Activated naive CD4-positive, alpha-beta T cell treated with anti-CD3 and anti-CD28 coated beads, Interleukin-2, amount 50 U/mL, for 24 hours (primary cell): ENCODE data around the gene RWDD1.

ENCODE experiments used
- H3K27ac Mint-ChIP-seq: one replicate; pipeline ENCODE4 v1.8.0; 2021; ENCODE audit warnings: mild to moderate bottlenecking, mixed read lengths
- H3K27me3 Mint-ChIP-seq: one replicate; pipeline ENCODE4 v1.8.0; 2021; ENCODE audit warnings: mixed read lengths
- H3K36me3 Mint-ChIP-seq: one replicate; pipeline ENCODE4 v1.8.0; 2021; ENCODE audit warnings: mixed read lengths
- H3K4me1 Mint-ChIP-seq: one replicate; pipeline ENCODE4 v1.8.0; 2021; ENCODE audit warnings: mixed read lengths
- H3K4me3 Mint-ChIP-seq: one replicate; pipeline ENCODE4 v1.8.0; 2021; ENCODE audit warnings: mild to moderate bottlenecking, mixed read lengths
- H3K9me3 Mint-ChIP-seq: one replicate; pipeline ENCODE4 v1.8.0; 2021; ENCODE audit warnings: mixed read lengths

Gene RWDD1

GRCh38 chr6:116570856-116571682 is at the start of gene RWDD1:
RWDD1 (plus strand) TSS chr6:116571504; CDS start chr6:116571583, 79 bp downstream.
- peak within 1 kb of the TSS; percentile 98 for H3K27ac Mint-ChIP-seq
- H3K36me3 Mint-ChIP-seq: peaks cover 6% of the 10 kb centered on the region
- no peaks in the 10 kb centered on the region for H3K9me3 Mint-ChIP-seq
- H3K4me1 Mint-ChIP-seq: peaks cover 54% of the 10 kb centered on the region
- peak within 1 kb of the TSS; percentile 99 for H3K4me3 Mint-ChIP-seq
- H3K27me3 Mint-ChIP-seq: no peaks in the 10 kb centered on the region

GRCh38 chr6:116522896-116523295 is 48.4 kb upstream of the RWDD1 start:
- Mint-ChIP-seq H3K4me1 (no peaks in the 10 kb centered on the region), H3K27ac (no peak overlapping the region), H3K27me3 (peaks cover 7% of the 10 kb centered on the region), H3K9me3 (no peaks in the 10 kb centered on the region), H3K4me3 (no peak overlapping the region), H3K36me3 (no peaks in the 10 kb centered on the region)

GRCh38 chr6:116524236-116524635 is 47.1 kb upstream of the RWDD1 start:
- peaks cover 10% of the 10 kb centered on the region for H3K27me3 Mint-ChIP-seq
- H3K4me3 Mint-ChIP-seq: no peak overlapping the region
- no peaks in the 10 kb centered on the region for H3K9me3 Mint-ChIP-seq
- no peak overlapping the region for H3K27ac Mint-ChIP-seq
- no peaks in the 10 kb centered on the region for H3K36me3 Mint-ChIP-seq
- no peaks in the 10 kb centered on the region for H3K4me1 Mint-ChIP-seq

GRCh38 chr6:116528133-116528532 is 43.2 kb upstream of the RWDD1 start:
- no peaks in the 10 kb centered on the region for H3K4me1 Mint-ChIP-seq
- peaks cover 24% of the 10 kb centered on the region for H3K27me3 Mint-ChIP-seq

GRCh38 chr6:116528780-116529179 is 42.5 kb upstream of the RWDD1 start:
- Mint-ChIP-seq H3K4me3 (no peak overlapping the region), H3K36me3 (no peaks in the 10 kb centered on the region), H3K4me1 (no peaks in the 10 kb centered on the region), H3K27me3 (peaks cover 24% of the 10 kb centered on the region), H3K27ac (no peak overlapping the region), H3K9me3 (no peaks in the 10 kb centered on the region)

More at GRCh38 chr6:116528133-116528532, 43.2 kb upstream of the RWDD1 start:
- no peak overlapping the region for H3K4me3 Mint-ChIP-seq
- no peak overlapping the region for H3K27ac Mint-ChIP-seq
- no peaks in the 10 kb centered on the region for H3K9me3 Mint-ChIP-seq
- H3K36me3 Mint-ChIP-seq: no peaks in the 10 kb centered on the region

- Mint-ChIP-seq H3K36me3 (no peaks in the 10 kb centered on the region), H3K27ac (no peak overlapping the region), H3K4me1 (no peaks in the 10 kb centered on the region), H3K4me3 (no peak overlapping the region), H3K9me3 (no peaks in the 10 kb centered on the region), H3K27me3 (peaks cover 24% of the 10 kb centered on the region)
Observed at GRCh38 chr6:116529466-116530290, 41.6 kb upstream of the RWDD1 start.

GRCh38 chr6:116530436-116530835 is 40.9 kb upstream of the RWDD1 start:
- H3K4me1 Mint-ChIP-seq: no peaks in the 10 kb centered on the region

GRCh38 chr6:116531675-116532570 is 39.4 kb upstream of the RWDD1 start:
- no peak overlapping the region for H3K4me3 Mint-ChIP-seq
- H3K36me3 Mint-ChIP-seq: no peaks in the 10 kb centered on the region
- H3K27ac Mint-ChIP-seq: no peak overlapping the region
- no peaks in the 10 kb centered on the region for H3K9me3 Mint-ChIP-seq
- peaks cover 17% of the 10 kb centered on the region for H3K27me3 Mint-ChIP-seq
- H3K4me1 Mint-ChIP-seq: no peaks in the 10 kb centered on the region

More at GRCh38 chr6:116530436-116530835, 40.9 kb upstream of the RWDD1 start:
- no peak overlapping the region for H3K27ac Mint-ChIP-seq
- no peaks in the 10 kb centered on the region for H3K9me3 Mint-ChIP-seq
- peaks cover 24% of the 10 kb centered on the region for H3K27me3 Mint-ChIP-seq
- no peak overlapping the region for H3K4me3 Mint-ChIP-seq
- H3K36me3 Mint-ChIP-seq: no peaks in the 10 kb centered on the region

GRCh38 chr6:116533233-116533957 is 37.9 kb upstream of the RWDD1 start:
- Mint-ChIP-seq H3K9me3 (no peaks in the 10 kb centered on the region), H3K4me3 (no peak overlapping the region), H3K27ac (no peak overlapping the region), H3K4me1 (no peaks in the 10 kb centered on the region), H3K27me3 (peaks cover 17% of the 10 kb centered on the region), H3K36me3 (no peaks in the 10 kb centered on the region)

- H3K36me3 Mint-ChIP-seq: no peaks in the 10 kb centered on the region
- H3K27me3 Mint-ChIP-seq: peaks cover 11% of the 10 kb centered on the region
- no peak overlapping the region for H3K27ac Mint-ChIP-seq
- H3K4me3 Mint-ChIP-seq: no peak overlapping the region
- no peaks in the 10 kb centered on the region for H3K4me1 Mint-ChIP-seq
- H3K9me3 Mint-ChIP-seq: no peaks in the 10 kb centered on the region
Observed at GRCh38 chr6:116535109-116535508, 36.2 kb upstream of the RWDD1 start.

GRCh38 chr6:116536216-116536621 is 35.1 kb upstream of the RWDD1 start:
- H3K27me3 Mint-ChIP-seq: peaks cover 9% of the 10 kb centered on the region
- no peaks in the 10 kb centered on the region for H3K36me3 Mint-ChIP-seq
- H3K27ac Mint-ChIP-seq: no peak overlapping the region
- H3K9me3 Mint-ChIP-seq: no peaks in the 10 kb centered on the region
- no peaks in the 10 kb centered on the region for H3K4me1 Mint-ChIP-seq
- H3K4me3 Mint-ChIP-seq: no peak overlapping the region

- no peaks in the 10 kb centered on the region for H3K4me1 Mint-ChIP-seq
- H3K4me3 Mint-ChIP-seq: no peak overlapping the region
- H3K9me3 Mint-ChIP-seq: no peaks in the 10 kb centered on the region
- no peaks in the 10 kb centered on the region for H3K36me3 Mint-ChIP-seq
- H3K27me3 Mint-ChIP-seq: peaks cover 10% of the 10 kb centered on the region
- no peak overlapping the region for H3K27ac Mint-ChIP-seq
Observed at GRCh38 chr6:116542426-116542825, 28.9 kb upstream of the RWDD1 start.

- peaks cover 10% of the 10 kb centered on the region for H3K27me3 Mint-ChIP-seq
- H3K27ac Mint-ChIP-seq: no peak overlapping the region
- H3K4me1 Mint-ChIP-seq: no peaks in the 10 kb centered on the region
- H3K9me3 Mint-ChIP-seq: no peaks in the 10 kb centered on the region
- H3K36me3 Mint-ChIP-seq: no peaks in the 10 kb centered on the region
- H3K4me3 Mint-ChIP-seq: no peak overlapping the region
Observed at GRCh38 chr6:116543149-116543548, 28.2 kb upstream of the RWDD1 start.

GRCh38 chr6:116545651-116546050 is 25.7 kb upstream of the RWDD1 start, which contains the start of gene TRAPPC3L:
TRAPPC3L (minus strand) TSS chr6:116545684; CDS start chr6:116545514, 170 bp downstream.
- Mint-ChIP-seq H3K27me3 (peaks cover 9% of the 10 kb centered on the region), H3K9me3 (no peaks in the 10 kb centered on the region), H3K4me1 (no peaks in the 10 kb centered on the region), H3K36me3 (no peaks in the 10 kb centered on the region), H3K27ac (no peak within 1 kb of the TSS), H3K4me3 (no peak within 1 kb of the TSS)
